Neural cell (in vitro differentiated cells): ENCODE results near the gene SLC25A52. TPM values are rescaled to one million over a fixed set of nuclear protein-coding genes. Genes with fewer than 3 reads are reported as not detected.

Experiments
- H2AFZ ChIP-seq: fragments of 200-600, 300-800 bp; sonication (generic), shearing (Covaris generic); 2 replicates; pipeline ENCODE4 v1.6.0; 2014; ENCODE audit warnings: low read depth, mild to moderate bottlenecking, antibody characterized with exemption, low read length, moderate library complexity
- H3F3A ChIP-seq: fragments of 200-600 bp; shearing (Covaris generic); 2 replicates; pipeline ENCODE4 v1.6.1; 2016; ENCODE audit warnings: mild to moderate bottlenecking, moderate library complexity, mixed read lengths, antibody characterized with exemption, low read length; ENCODE audit not compliant: insufficient read depth, poor library complexity, severe bottlenecking
- H3K27ac ChIP-seq: fragments of 200-600, 300-800 bp; sonication (generic), shearing (Covaris generic); 2 replicates; pipeline ENCODE4 v1.5.1; 2014; ENCODE audit warnings: mild to moderate bottlenecking, low read length, moderate library complexity
- H3K27me3 ChIP-seq: fragments of 300-800, 200-600 bp; sonication (generic), shearing (Covaris generic); 2 replicates; pipeline ENCODE4 v1.6.0; 2014; ENCODE audit warnings: mild to moderate bottlenecking, low read depth, low read length, moderate library complexity; ENCODE audit not compliant: insufficient read depth
- H3K36me3 ChIP-seq: fragments of 300-800, 200-600 bp; sonication (generic), shearing (Covaris generic); 2 replicates; pipeline ENCODE4 v1.5.1; 2014; ENCODE audit warnings: mild to moderate bottlenecking, antibody characterized with exemption, low read length, moderate library complexity; ENCODE audit not compliant: insufficient read depth
- H3K4me2 ChIP-seq: fragments of 300-800, 200-600 bp; sonication (generic), shearing (Covaris generic); 2 replicates; pipeline ENCODE4 v1.6.0; 2014; ENCODE audit warnings: mild to moderate bottlenecking, low read length
- H3K4me3 ChIP-seq: fragments of 300-800, 200-600 bp; sonication (generic), shearing (Covaris generic); 2 replicates; pipeline ENCODE4 v1.5.1; 2014; ENCODE audit warnings: mild to moderate bottlenecking, low read length, moderate library complexity
- H3K79me2 ChIP-seq: fragments of 200-600 bp; shearing (Covaris generic); replicated peaks from 2 replicates; pipeline ENCODE4 v1.6.0; 2014; ENCODE audit warnings: mild to moderate bottlenecking, low read length, moderate library complexity; ENCODE audit not compliant: insufficient read depth
- H3K9ac ChIP-seq: fragments of 300-800, 200-600 bp; sonication (generic), shearing (Covaris generic); 2 replicates; pipeline ENCODE4 v1.6.1; 2016; ENCODE audit warnings: mild to moderate bottlenecking, low read length, mixed read lengths
- H3K9me2 ChIP-seq: fragments of 200-600 bp; shearing (Covaris generic); 2 replicates; pipeline ENCODE4 v1.6.1; 2016; ENCODE audit warnings: mild to moderate bottlenecking, low read length, mixed read lengths; ENCODE audit not compliant: insufficient read depth
- H3K9me3 ChIP-seq: fragments of 200-600, 300-800 bp; sonication (generic), shearing (Covaris generic); 2 replicates; pipeline ENCODE4 v1.6.1; 2016; ENCODE audit warnings: mild to moderate bottlenecking, mixed run types, low read length, moderate library complexity, mixed read lengths
- H4K20me1 ChIP-seq: fragments of 200-600 bp; shearing (Covaris generic); 2 replicates; pipeline ENCODE4 v1.6.1; 2016; ENCODE audit warnings: mild to moderate bottlenecking, mixed run types; ENCODE audit not compliant: insufficient read depth
- EP300 ChIP-seq: fragments of 450-650 bp; conservative IDR thresholded peaks from 2 replicates; pipeline ENCODE4 v1.6.1; 2014; ENCODE audit warnings: antibody characterized with exemption, mild to moderate bottlenecking, moderate library complexity; ENCODE audit not compliant: poor library complexity, severe bottlenecking
- EZH2 ChIP-seq: fragments of 200-600, 300-800 bp; shearing (Covaris generic), sonication (generic); IDR thresholded peaks from 2 replicates; pipeline ENCODE4 v1.6.1; 2014; ENCODE audit warnings: antibody characterized with exemption, low read length, borderline replicate concordance, mild to moderate bottlenecking; ENCODE audit not compliant: insufficient read depth, poor library complexity, severe bottlenecking
- MXI1 ChIP-seq: fragments of 450-650 bp; conservative IDR thresholded peaks from 2 replicates; pipeline ENCODE4 v1.6.1; 2014; ENCODE audit warnings: antibody characterized with exemption, mild to moderate bottlenecking; ENCODE audit not compliant: poor library complexity, severe bottlenecking
- POLR2AphosphoS5 ChIP-seq: IDR thresholded peaks from 2 replicates; pipeline ENCODE4 v1.6.1; 2012
- RAD21 ChIP-seq: fragments of 450-650 bp; conservative IDR thresholded peaks from 2 replicates; pipeline ENCODE4 v1.6.1; 2014; ENCODE audit warnings: antibody characterized with exemption, mild to moderate bottlenecking, moderate library complexity
- SMC3 ChIP-seq: fragments of 450-650 bp; conservative IDR thresholded peaks from 2 replicates; pipeline ENCODE4 v1.6.1; 2014; ENCODE audit warnings: antibody characterized with exemption, mild to moderate bottlenecking, moderate library complexity; ENCODE audit not compliant: poor library complexity
- TAF1 ChIP-seq: IDR thresholded peaks from 2 replicates; pipeline ENCODE4 v1.6.1; 2012; ENCODE audit warnings: low read depth
- polyA plus RNA-seq: library from polyadenylated mRNA; depleted of rRNA; stranded (reverse); fragments of >200 nt; gene quantifications from 2 replicates; pipeline ENCODE4 v1.2.3, GENCODE V29; 2014
- TF ChIP-seq, protein P1 (sequence below): IDR thresholded peaks from 2 replicates; pipeline ENCODE4 v1.6.1; 2012; ENCODE audit warnings: borderline replicate concordance
- TF ChIP-seq, protein P2 (sequence below): fragments of 450-650 bp; IDR thresholded peaks from 2 replicates; pipeline ENCODE4 v1.5.1; 2014; ENCODE audit warnings: antibody characterized with exemption, mild to moderate bottlenecking, moderate library complexity; ENCODE audit not compliant: poor library complexity, severe bottlenecking

Gene SLC25A52
- polyA plus RNA-seq, 1 donor from 2014 or later: not detected

DNA sequence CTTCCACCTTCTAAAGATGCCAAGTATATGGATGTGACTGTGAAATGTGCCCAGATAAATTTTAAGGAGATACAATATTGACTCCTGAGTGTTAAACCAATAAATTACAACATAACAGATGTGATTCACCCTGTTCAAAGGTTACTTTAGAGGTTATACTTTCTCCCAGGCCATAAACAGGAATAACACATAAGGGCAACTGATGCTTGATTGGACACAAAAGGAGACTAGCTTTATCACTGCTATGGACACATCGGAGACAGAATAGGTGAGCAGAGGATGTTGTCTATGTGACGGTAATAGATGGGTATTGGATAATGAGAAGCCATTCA, 31.9 kb upstream of the SLC25A52 start:
- no peak overlapping the region for H3K4me2 ChIP-seq
- no peaks in the 10 kb centered on the region for H3K27me3 ChIP-seq
- no peak for TF ChIP-seq RAD21
- TF ChIP-seq TAF1: no peak
- no peak for TF ChIP-seq POLR2AphosphoS5
- TF ChIP-seq, protein P1, sequence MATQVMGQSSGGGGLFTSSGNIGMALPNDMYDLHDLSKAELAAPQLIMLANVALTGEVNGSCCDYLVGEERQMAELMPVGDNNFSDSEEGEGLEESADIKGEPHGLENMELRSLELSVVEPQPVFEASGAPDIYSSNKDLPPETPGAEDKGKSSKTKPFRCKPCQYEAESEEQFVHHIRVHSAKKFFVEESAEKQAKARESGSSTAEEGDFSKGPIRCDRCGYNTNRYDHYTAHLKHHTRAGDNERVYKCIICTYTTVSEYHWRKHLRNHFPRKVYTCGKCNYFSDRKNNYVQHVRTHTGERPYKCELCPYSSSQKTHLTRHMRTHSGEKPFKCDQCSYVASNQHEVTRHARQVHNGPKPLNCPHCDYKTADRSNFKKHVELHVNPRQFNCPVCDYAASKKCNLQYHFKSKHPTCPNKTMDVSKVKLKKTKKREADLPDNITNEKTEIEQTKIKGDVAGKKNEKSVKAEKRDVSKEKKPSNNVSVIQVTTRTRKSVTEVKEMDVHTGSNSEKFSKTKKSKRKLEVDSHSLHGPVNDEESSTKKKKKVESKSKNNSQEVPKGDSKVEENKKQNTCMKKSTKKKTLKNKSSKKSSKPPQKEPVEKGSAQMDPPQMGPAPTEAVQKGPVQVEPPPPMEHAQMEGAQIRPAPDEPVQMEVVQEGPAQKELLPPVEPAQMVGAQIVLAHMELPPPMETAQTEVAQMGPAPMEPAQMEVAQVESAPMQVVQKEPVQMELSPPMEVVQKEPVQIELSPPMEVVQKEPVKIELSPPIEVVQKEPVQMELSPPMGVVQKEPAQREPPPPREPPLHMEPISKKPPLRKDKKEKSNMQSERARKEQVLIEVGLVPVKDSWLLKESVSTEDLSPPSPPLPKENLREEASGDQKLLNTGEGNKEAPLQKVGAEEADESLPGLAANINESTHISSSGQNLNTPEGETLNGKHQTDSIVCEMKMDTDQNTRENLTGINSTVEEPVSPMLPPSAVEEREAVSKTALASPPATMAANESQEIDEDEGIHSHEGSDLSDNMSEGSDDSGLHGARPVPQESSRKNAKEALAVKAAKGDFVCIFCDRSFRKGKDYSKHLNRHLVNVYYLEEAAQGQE: no peak
- no peak for TF ChIP-seq MXI1
- no peak for TF ChIP-seq SMC3
- TF ChIP-seq EP300: no peak
- no peak for TF ChIP-seq EZH2
- TF ChIP-seq, protein P2, sequence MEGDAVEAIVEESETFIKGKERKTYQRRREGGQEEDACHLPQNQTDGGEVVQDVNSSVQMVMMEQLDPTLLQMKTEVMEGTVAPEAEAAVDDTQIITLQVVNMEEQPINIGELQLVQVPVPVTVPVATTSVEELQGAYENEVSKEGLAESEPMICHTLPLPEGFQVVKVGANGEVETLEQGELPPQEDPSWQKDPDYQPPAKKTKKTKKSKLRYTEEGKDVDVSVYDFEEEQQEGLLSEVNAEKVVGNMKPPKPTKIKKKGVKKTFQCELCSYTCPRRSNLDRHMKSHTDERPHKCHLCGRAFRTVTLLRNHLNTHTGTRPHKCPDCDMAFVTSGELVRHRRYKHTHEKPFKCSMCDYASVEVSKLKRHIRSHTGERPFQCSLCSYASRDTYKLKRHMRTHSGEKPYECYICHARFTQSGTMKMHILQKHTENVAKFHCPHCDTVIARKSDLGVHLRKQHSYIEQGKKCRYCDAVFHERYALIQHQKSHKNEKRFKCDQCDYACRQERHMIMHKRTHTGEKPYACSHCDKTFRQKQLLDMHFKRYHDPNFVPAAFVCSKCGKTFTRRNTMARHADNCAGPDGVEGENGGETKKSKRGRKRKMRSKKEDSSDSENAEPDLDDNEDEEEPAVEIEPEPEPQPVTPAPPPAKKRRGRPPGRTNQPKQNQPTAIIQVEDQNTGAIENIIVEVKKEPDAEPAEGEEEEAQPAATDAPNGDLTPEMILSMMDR: no peak
- H3K4me3 ChIP-seq: no peak overlapping the region
- H3K79me2 ChIP-seq: no peaks in the 10 kb centered on the region
- H3K9ac ChIP-seq: no peak overlapping the region
- no peaks in the 10 kb centered on the region for H3K9me3 ChIP-seq
- no peak overlapping the region for H2AFZ ChIP-seq
- no peaks in the 10 kb centered on the region for H3K9me2 ChIP-seq
- no peaks in the 10 kb centered on the region for H3F3A ChIP-seq
- H4K20me1 ChIP-seq: no peaks in the 10 kb centered on the region
- no peak overlapping the region for H3K27ac ChIP-seq
- H3K36me3 ChIP-seq: no peaks in the 10 kb centered on the region

DNA sequence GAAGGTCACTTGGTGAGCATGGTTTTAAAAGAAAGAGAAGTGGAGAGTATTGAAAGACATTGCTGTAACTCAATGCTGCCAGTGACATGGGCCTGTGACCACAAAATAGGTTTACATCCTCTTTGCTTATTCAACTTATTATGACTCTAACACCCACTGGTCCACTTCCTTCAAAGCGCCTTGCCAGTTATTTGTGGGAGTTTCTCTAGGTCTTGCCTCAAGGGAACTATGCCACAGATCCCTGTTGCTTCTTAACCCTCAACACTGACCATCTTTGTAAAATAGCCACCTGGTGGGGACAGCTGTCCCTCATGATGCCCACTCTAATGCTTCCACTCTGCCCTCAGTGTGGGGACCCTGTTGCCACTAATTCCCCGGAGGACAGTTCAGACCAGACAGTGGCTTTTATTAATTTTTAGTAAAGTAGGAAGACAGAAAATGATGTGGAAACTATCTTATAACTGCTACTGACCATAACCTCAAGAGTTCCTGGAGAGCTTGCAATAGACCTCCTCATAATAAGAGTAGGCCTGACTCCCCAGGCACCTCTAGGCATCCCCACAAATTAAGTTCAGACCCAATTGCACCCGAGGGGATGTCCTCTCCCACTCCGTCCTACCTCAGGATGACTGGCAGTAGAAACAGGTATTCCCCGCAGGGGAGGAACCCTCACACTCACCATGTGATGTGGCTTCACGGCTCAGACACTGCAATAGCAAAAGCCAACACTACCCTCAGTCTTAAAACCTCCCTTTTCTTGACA, 31.3 kb upstream of the SLC25A52 start:
- no peaks in the 10 kb centered on the region for H3K79me2 ChIP-seq
- no peak overlapping the region for H3K4me3 ChIP-seq
- H3F3A ChIP-seq: no peaks in the 10 kb centered on the region
- no peak overlapping the region for H3K27ac ChIP-seq
- H3K4me2 ChIP-seq: no peak overlapping the region
- no peak overlapping the region for H2AFZ ChIP-seq
- H3K9ac ChIP-seq: no peak overlapping the region
- no peak for TF ChIP-seq EZH2
- TF ChIP-seq MXI1: no peak
- no peaks in the 10 kb centered on the region for H3K36me3 ChIP-seq
- H3K27me3 ChIP-seq: no peaks in the 10 kb centered on the region
- no peaks in the 10 kb centered on the region for H3K9me2 ChIP-seq
- H4K20me1 ChIP-seq: no peaks in the 10 kb centered on the region
- H3K9me3 ChIP-seq: no peaks in the 10 kb centered on the region
